Parathyroid adenoma (tissue), 2 donors: ENCODE measurements around the gene COX6B2.

Source experiments
- H2AFZ ChIP-seq: fragments of 300-600 bp; sonication (generic); one replicate; pipeline ENCODE4 v1.7.0; 2017; ENCODE audit warnings: antibody characterized with exemption, mild to moderate bottlenecking
- H3K27ac ChIP-seq: fragments of 300-600 bp; sonication (generic); one replicate; pipeline ENCODE4 v1.7.0; 2017
- H3K27me3 ChIP-seq: fragments of 300-600 bp; sonication (generic); one replicate; pipeline ENCODE4 v1.7.0; 2017; ENCODE audit warnings: low read length; ENCODE audit not compliant: control insufficient read depth, insufficient read depth
- H3K36me3 ChIP-seq: fragments of 300-600 bp; sonication (generic); one replicate; pipeline ENCODE4 v1.7.0; 2017; ENCODE audit warnings: low read length; ENCODE audit not compliant: control insufficient read depth, insufficient read depth
- H3K4me1 ChIP-seq: fragments of 300-600 bp; sonication (generic); one replicate; pipeline ENCODE4 v1.7.0; 2017; ENCODE audit warnings: control low read depth
- H3K4me2 ChIP-seq: fragments of 300-600 bp; sonication (generic); one replicate; pipeline ENCODE4 v1.7.0; 2017; ENCODE audit warnings: low read length
- H3K4me3 ChIP-seq: fragments of 300-600 bp; sonication (generic); one replicate; pipeline ENCODE4 v1.7.0; 2017; ENCODE audit warnings: low read depth, low read length
- H3K79me2 ChIP-seq: fragments of 300-600 bp; sonication (generic); one replicate; pipeline ENCODE4 v1.7.0; 2017; ENCODE audit warnings: control low read depth
- H3K9ac ChIP-seq: fragments of 300-600 bp; sonication (generic); one replicate; pipeline ENCODE4 v1.7.0; 2017; ENCODE audit warnings: mild to moderate bottlenecking
- H3K9me3 ChIP-seq: fragments of 300-600 bp; sonication (generic); one replicate; pipeline ENCODE4 v1.7.0; 2017; ENCODE audit warnings: low read length; ENCODE audit not compliant: control insufficient read depth
- TF ChIP-seq, protein P1 (sequence below): fragments of 300-600 bp; sonication (generic); IDR thresholded peaks from one replicate; pipeline ENCODE4 v1.7.0; 2017; ENCODE audit warnings: antibody characterized with exemption, mild to moderate bottlenecking
- donor health status: primary hyperparathyroidism.

Gene COX6B2

DNA sequence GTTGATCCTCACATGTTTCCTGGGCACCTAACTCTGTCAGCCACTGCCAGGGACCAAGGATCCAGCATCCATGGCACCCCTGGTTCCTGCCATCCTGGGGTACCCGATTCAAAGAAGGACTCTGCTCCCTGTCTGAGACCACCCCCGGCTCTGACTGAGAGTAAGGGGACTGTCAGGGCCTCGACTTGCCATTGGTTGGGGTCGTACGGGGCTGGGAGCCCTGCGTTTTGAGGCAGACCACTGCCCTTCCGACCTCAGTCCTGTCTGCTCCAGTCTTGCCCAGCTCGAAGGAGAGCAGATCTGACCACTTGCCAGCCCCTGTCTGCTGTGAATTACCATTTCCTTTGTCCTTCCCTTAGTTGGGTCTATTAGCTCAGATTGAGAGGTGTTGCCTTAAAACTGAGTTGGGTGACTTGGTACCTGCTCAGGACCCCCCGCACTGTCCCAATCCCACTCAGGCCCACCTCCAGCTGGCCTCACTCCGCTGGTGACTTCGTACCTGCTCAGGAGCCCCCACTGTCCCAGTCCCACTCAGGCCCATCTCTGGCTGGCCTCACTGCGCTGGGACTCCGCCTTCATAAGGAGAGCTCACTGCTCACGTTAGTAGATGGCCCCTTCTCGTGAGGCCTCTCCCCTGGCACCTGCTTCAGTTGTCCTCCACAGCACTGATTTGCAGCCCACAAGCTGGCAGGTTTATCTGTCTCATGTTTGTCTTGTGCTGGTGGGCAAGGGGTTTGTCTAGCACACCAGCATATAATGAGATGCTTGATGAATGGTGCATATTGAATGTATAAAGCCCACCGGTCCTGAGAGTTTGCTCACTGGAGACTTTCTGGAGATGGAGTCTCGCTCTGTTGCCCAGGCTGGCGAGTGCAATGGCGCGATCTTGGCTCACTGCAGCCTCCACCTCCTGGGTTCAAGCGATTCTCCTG is 35.1 kb upstream of the COX6B2 start:
- no peak overlapping the region for H3K4me2 ChIP-seq
- H3K4me1 ChIP-seq, result peaks cover 19% of the 10 kb centered on the region
- H3K9ac ChIP-seq, result no peak overlapping the region
- H3K27ac ChIP-seq, result no peak overlapping the region
- TF ChIP-seq, protein P1, sequence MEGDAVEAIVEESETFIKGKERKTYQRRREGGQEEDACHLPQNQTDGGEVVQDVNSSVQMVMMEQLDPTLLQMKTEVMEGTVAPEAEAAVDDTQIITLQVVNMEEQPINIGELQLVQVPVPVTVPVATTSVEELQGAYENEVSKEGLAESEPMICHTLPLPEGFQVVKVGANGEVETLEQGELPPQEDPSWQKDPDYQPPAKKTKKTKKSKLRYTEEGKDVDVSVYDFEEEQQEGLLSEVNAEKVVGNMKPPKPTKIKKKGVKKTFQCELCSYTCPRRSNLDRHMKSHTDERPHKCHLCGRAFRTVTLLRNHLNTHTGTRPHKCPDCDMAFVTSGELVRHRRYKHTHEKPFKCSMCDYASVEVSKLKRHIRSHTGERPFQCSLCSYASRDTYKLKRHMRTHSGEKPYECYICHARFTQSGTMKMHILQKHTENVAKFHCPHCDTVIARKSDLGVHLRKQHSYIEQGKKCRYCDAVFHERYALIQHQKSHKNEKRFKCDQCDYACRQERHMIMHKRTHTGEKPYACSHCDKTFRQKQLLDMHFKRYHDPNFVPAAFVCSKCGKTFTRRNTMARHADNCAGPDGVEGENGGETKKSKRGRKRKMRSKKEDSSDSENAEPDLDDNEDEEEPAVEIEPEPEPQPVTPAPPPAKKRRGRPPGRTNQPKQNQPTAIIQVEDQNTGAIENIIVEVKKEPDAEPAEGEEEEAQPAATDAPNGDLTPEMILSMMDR, result no peak
- peaks cover 32% of the 10 kb centered on the region for H3K79me2 ChIP-seq
- H3K4me3 ChIP-seq, result no peak overlapping the region
- H2AFZ ChIP-seq, result no peak overlapping the region
- no peaks in the 10 kb centered on the region for H3K9me3 ChIP-seq
- H3K27me3 ChIP-seq, result no peaks in the 10 kb centered on the region
- no peaks in the 10 kb centered on the region for H3K36me3 ChIP-seq

DNA sequence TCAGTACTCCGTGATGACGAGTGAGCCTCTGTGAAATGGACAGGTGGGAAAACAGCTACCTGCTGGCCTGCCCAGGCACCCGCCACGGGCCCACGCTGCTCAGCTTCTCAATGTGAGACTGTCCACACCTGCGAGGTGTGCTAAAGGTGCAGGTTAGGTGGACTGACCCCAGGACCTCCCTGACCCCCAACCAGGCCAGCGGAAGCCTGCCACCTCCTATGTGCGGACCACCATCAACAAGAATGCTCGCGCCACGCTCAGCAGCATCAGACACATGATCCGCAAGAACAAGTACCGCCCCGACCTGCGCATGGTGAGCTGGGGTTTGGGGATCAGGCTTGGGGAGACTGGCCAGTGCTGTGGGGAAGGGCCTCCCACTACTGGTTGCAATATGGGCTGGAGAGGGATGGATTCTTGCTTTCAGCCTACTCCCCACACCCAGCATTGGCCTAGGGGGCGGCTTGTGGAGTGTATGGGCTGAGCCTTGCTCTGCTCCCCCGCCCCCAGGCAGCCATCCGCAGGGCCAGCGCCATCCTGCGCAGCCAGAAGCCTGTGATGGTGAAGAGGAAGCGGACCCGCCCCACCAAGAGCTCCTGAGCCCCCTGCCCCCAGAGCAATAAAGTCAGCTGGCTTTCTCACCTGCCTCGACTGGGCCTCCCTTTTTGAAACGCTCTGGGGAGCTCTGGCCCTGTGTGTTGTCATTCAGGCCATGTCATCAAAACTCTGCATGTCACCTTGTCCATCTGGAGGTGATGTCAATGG is 33.4 kb upstream of the COX6B2 start:
- Histone ChIP-seq H3K9ac (no peak overlapping the region), H3K4me2 (peak overlapping the region; percentile 14), H3K27ac (no peak overlapping the region), H2AFZ (no peak overlapping the region), H3K36me3 (no peaks in the 10 kb centered on the region), H3K4me3 (no peak overlapping the region), H3K9me3 (no peaks in the 10 kb centered on the region), H3K27me3 (no peaks in the 10 kb centered on the region), H3K4me1 (peaks cover 20% of the 10 kb centered on the region), H3K79me2 (peaks cover 32% of the 10 kb centered on the region)
- TF ChIP-seq, protein P1, result no peak

DNA sequence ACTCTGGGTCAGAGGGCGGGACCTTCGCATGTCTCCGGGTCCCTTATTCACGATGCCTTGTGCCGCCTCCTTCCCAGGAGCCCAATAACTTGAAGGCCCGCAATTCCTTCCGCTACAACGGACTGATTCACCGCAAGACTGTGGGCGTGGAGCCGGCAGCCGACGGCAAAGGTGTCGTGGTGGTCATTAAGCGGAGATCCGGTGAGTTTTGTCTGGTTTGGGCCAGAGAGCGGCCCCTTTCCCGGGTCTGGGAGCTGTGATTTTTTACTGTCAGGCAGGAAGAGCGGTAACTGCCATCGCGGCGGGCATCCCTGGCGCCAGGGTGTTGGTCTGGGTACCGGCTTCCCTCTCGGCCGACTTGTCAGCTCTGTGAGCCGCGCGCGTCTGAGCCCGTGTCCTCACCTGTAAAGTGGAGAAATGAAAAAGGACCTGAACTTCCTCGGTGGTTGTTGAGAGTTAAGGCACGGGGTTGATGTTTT is 32.0 kb upstream of the COX6B2 start:
- H3K27me3 ChIP-seq, result no peaks in the 10 kb centered on the region
- peaks cover 20% of the 10 kb centered on the region for H3K4me1 ChIP-seq

DNA sequence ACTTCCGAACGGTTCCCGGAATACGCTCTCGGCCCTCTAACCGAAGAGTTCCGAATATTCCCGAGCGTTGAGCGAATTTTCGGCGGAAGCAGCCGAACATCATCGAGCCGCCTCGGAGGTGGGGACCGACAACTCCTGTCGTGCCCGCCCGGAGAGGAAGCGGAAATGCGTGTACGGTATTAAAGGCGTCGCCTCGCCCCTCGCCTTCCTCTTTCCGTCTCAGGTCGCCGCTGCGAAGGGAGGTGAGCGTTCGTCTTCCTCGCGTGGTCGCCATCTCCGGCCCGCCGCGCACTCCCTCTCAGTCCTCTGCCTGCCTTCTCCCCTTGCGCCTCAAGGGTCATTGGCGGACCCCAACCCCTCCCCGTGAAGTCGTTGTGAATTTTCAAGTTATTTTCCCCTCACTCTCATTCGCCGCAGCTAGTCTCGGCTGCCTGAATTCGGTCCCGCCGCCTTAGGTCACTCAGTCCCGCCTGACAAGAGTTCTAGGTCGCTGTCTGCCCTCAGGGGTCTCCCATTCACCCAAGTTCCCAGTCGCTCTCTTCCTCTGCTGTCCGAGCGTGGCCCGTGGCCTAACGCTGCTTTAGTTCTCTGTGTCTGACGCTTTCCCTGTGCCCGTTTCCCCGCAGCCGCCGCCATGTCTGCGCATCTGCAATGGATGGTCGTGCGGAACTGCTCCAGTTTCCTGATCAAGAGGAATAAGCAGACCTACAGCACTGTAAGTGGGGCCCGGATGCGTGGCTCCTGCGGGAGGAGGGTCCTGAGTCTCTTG is 31.4 kb upstream of the COX6B2 start, which contains the start of gene RPL28:
Gene RPL28 (plus strand): TSS at position 209 of the 769 bp plus-strand sequence. CDS start 426 bp downstream, at position 635.
- no peaks in the 10 kb centered on the region for H3K27me3 ChIP-seq
- H3K4me1 ChIP-seq, result peaks cover 20% of the 10 kb centered on the region
- H2AFZ ChIP-seq, result peak within 1 kb of the TSS; percentile 79
- no peaks in the 10 kb centered on the region for H3K36me3 ChIP-seq
- H3K27ac ChIP-seq, result peak within 1 kb of the TSS; percentile 94
- H3K4me3 ChIP-seq, result peak within 1 kb of the TSS; percentile 72
- no peaks in the 10 kb centered on the region for H3K9me3 ChIP-seq
- peak within 1 kb of the TSS; percentile 97 for H3K9ac ChIP-seq
- peaks cover 32% of the 10 kb centered on the region for H3K79me2 ChIP-seq
- TF ChIP-seq, protein P1, result no peak
- H3K4me2 ChIP-seq, result peak within 1 kb of the TSS; percentile 87

More for the DNA sequence above, 32.0 kb upstream of the COX6B2 start:
- H3K79me2 ChIP-seq, result peaks cover 32% of the 10 kb centered on the region
- peak overlapping the region; percentile 79 for H2AFZ ChIP-seq
- peak overlapping the region; percentile 72 for H3K4me3 ChIP-seq
- H3K9ac ChIP-seq, result peak overlapping the region; percentile 97
- peak overlapping the region; percentile 87 for H3K4me2 ChIP-seq
- H3K36me3 ChIP-seq, result no peaks in the 10 kb centered on the region
- TF ChIP-seq, protein P1, result no peak
- peak overlapping the region; percentile 94 for H3K27ac ChIP-seq
- no peaks in the 10 kb centered on the region for H3K9me3 ChIP-seq
